Posterior cingulate gyrus (tissue), 11 donors: Measurements from ENCODE around the gene CSF3.
A peak's percentile ranks its signal among the peaks of the same experiment; 100 is the strongest.

ENCODE experiments used
- DNase-seq, 10 donors: peaks; one replicate each; pipeline versions ENCODE4 v3.0.0 to v3.0.0-alpha.2; 2020 to 2021; ENCODE audit warnings: mixed read lengths in 3 of 10
- intact Hi-C: fragments of 100-400 bp; cut with DNase I; formaldehyde crosslinking; loops from one replicate; pipeline ENCODE4 v1.15.1; 2023

Gene CSF3

GRCh38 chr17:40021451-40021971 is 6.3 kb downstream of the CSF3 start:
- intact Hi-C loops = no loop called here
- peak in 2 of 10 donors; percentile 47 to 71 for DNase-seq

GRCh38 chr17:40022497-40022896 is 7.3 kb downstream of the CSF3 start:
- intact Hi-C loops = no loop called here
- peak in 2 of 10 donors; percentile 17 to 60 for DNase-seq

GRCh38 chr17:40022961-40023541 is 7.8 kb downstream of the CSF3 start:
- DNase-seq = peak in 3 of 10 donors; percentile 55 to 81 (median 55)
- intact Hi-C loops = no loop called here

- peak in 2 of 10 donors; percentile 60 to 67 for DNase-seq
- intact Hi-C loops = no loop called here
Observed at GRCh38 chr17:40023590-40024292, 8.5 kb downstream of the CSF3 start.

- DNase-seq = peak in 1 of 10 donors; percentile 2
- intact Hi-C loops = no loop called here
Observed at GRCh38 chr17:40024901-40025300, 9.7 kb downstream of the CSF3 start.

GRCh38 chr17:40025559-40025958 is 10.3 kb downstream of the CSF3 start:
- no peak for DNase-seq
- intact Hi-C loops = no loop called here

- DNase-seq = peak in 2 of 10 donors; percentile 35 to 43
- intact Hi-C loops = no loop called here
Observed at GRCh38 chr17:40025991-40026815, 11.0 kb downstream of the CSF3 start.

- intact Hi-C loops = no loop called here
- peak; percentile 56 to 95 (median 80) for DNase-seq
Observed at GRCh38 chr17:40026816-40027613, 11.8 kb downstream of the CSF3 start.

- peak in 1 of 10 donors; percentile 20 for DNase-seq
- intact Hi-C loops = no loop called here
Observed at GRCh38 chr17:40027614-40028012, 12.4 kb downstream of the CSF3 start.

GRCh38 chr17:40028595-40028994 is 13.4 kb downstream of the CSF3 start:
- peak in 2 of 10 donors; percentile 46 to 72 for DNase-seq
- intact Hi-C loops = no loop called here

GRCh38 chr17:40031706-40032105 is 16.5 kb downstream of the CSF3 start:
- DNase-seq = peak in 2 of 10 donors; percentile 22 to 44
- intact Hi-C loops = no loop called here

GRCh38 chr17:40032322-40033320 is 17.4 kb downstream of the CSF3 start:
- peak in 2 of 10 donors; percentile 40 to 76 for DNase-seq
- intact Hi-C loops = no loop called here

GRCh38 chr17:40033339-40033738 is 18.1 kb downstream of the CSF3 start:
- intact Hi-C loops = no loop called here
- DNase-seq = peak in 2 of 10 donors; percentile 10 to 38

GRCh38 chr17:40034426-40035161 is 19.4 kb downstream of the CSF3 start:
- intact Hi-C loops = no loop called here
- DNase-seq = peak in 1 of 10 donors; percentile 9

- DNase-seq = peak; percentile 35 to 96 (median 72)
- intact Hi-C loops = no loop called here
Observed at GRCh38 chr17:40035162-40035559, 19.9 kb downstream of the CSF3 start.

- intact Hi-C loops = no loop called here
- DNase-seq = peak in 5 of 10 donors; percentile 30 to 83 (median 52)
Observed at GRCh38 chr17:40038882-40039513, 23.8 kb downstream of the CSF3 start.

GRCh38 chr17:40041196-40041595 is 26.0 kb downstream of the CSF3 start:
- DNase-seq = no peak
- intact Hi-C loops = no loop called here
